ENCODE measurements around the gene CMYA5. TPM values are rescaled to one million over a fixed set of nuclear protein-coding genes. Genes with fewer than 3 reads are reported as not detected.

The CMYA5 gene
- total and polyA plus RNA-seq, 2 experiments from 2014 or later = 19.8 to 87.2 TPM

GRCh38 chr5:79730564-79730963 is 40.9 kb downstream of the CMYA5 start:
- no peak overlapping the region for H3K27ac ChIP-seq
- H3K36me3 ChIP-seq = peaks cover 18% of the 10 kb centered on the region
- H3K4me1 ChIP-seq (ENCODE audit: low read depth) = no peaks in the 10 kb centered on the region
- H3K4me3 ChIP-seq = no peak overlapping the region
- H3K27me3 ChIP-seq = no peaks in the 10 kb centered on the region
- DNase-seq (ENCODE audit: low read depth in 1 of 2, low spot score in 1 of 2) = no peak
- TF ChIP-seq CTCF (IDR thresholded peaks at IDR 0.05; ENCODE audit: low read depth, low read length) = no peak
- no peaks in the 10 kb centered on the region for H3K9me3 ChIP-seq (ENCODE audit: low read depth)

- H3K27me3 ChIP-seq = no peaks in the 10 kb centered on the region
- H3K9me3 ChIP-seq (ENCODE audit: low read depth) = no peaks in the 10 kb centered on the region
- H3K27ac ChIP-seq = no peak overlapping the region
- H3K4me1 ChIP-seq (ENCODE audit: low read depth) = no peaks in the 10 kb centered on the region
- peaks cover 18% of the 10 kb centered on the region for H3K36me3 ChIP-seq
- no peak for TF ChIP-seq CTCF (IDR thresholded peaks at IDR 0.05; ENCODE audit: low read depth, low read length)
- no peak overlapping the region for H3K4me3 ChIP-seq
- no peak for DNase-seq (ENCODE audit: low read depth in 1 of 2, low spot score in 1 of 2)
Observed at GRCh38 chr5:79731775-79732174, 42.1 kb downstream of the CMYA5 start.

- Histone ChIP-seq H3K4me1 (ENCODE audit: low read depth) (no peaks in the 10 kb centered on the region), H3K27ac (no peak overlapping the region), H3K36me3 (peaks cover 11% of the 10 kb centered on the region), H3K27me3 (no peaks in the 10 kb centered on the region), H3K4me3 (no peak overlapping the region), H3K9me3 (ENCODE audit: low read depth) (no peaks in the 10 kb centered on the region)
- DNase-seq (ENCODE audit: low read depth in 1 of 2, low spot score in 1 of 2) = no peak
- no peak for TF ChIP-seq CTCF (IDR thresholded peaks at IDR 0.05; ENCODE audit: low read depth, low read length)
Observed at GRCh38 chr5:79736528-79737514, 47.2 kb downstream of the CMYA5 start.

- TF ChIP-seq CTCF (IDR thresholded peaks at IDR 0.05; ENCODE audit: low read depth, low read length) = no peak
- Histone ChIP-seq H3K27ac (no peak overlapping the region), H3K27me3 (no peaks in the 10 kb centered on the region), H3K4me1 (ENCODE audit: low read depth) (no peaks in the 10 kb centered on the region), H3K9me3 (ENCODE audit: low read depth) (no peaks in the 10 kb centered on the region), H3K4me3 (no peak overlapping the region), H3K36me3 (peaks cover 15% of the 10 kb centered on the region)
- no peak for DNase-seq (ENCODE audit: low read depth in 1 of 2, low spot score in 1 of 2)
Observed at GRCh38 chr5:79738349-79738748, 48.7 kb downstream of the CMYA5 start.

GRCh38 chr5:79742549-79743136 is 53.0 kb downstream of the CMYA5 start:
- Histone ChIP-seq H3K27ac (no peak overlapping the region), H3K9me3 (ENCODE audit: low read depth) (no peaks in the 10 kb centered on the region), H3K27me3 (no peaks in the 10 kb centered on the region), H3K4me3 (no peak overlapping the region), H3K4me1 (ENCODE audit: low read depth) (no peaks in the 10 kb centered on the region), H3K36me3 (peaks cover 29% of the 10 kb centered on the region)
- DNase-seq (ENCODE audit: low read depth in 1 of 2, low spot score in 1 of 2) = no peak
- no peak for TF ChIP-seq CTCF (IDR thresholded peaks at IDR 0.05; ENCODE audit: low read depth, low read length)
